Loucy (cell line): ENCODE data around the gene BRCA1.

Experiments used
- H2AFZ ChIP-seq: fragments of 200-600 bp; sonication (generic); 2 replicates; pipeline ENCODE4 v1.6.0; 2016; ENCODE audit warnings: antibody characterized with exemption, mild to moderate bottlenecking, low read length, moderate library complexity
- H3F3A ChIP-seq: fragments of 200-600 bp; 2 replicates; pipeline ENCODE4 v1.6.0; 2016; ENCODE audit warnings: antibody characterized with exemption, low read depth, mild to moderate bottlenecking
- H3K27me3 ChIP-seq: fragments of 200-600 bp; sonication (generic); 2 replicates; pipeline ENCODE4 v1.6.1; 2014; ENCODE audit warnings: low read length, mild to moderate bottlenecking; ENCODE audit not compliant: insufficient read depth, poor library complexity, severe bottlenecking
- H3K36me3 ChIP-seq: fragments of 200-600 bp; sonication (generic); 2 replicates; pipeline ENCODE4 v1.6.1; 2016; ENCODE audit warnings: low read length; ENCODE audit not compliant: insufficient read depth
- H3K4me1 ChIP-seq: fragments of 200-600 bp; sonication (generic); 2 replicates; pipeline ENCODE4 v1.5.1; 2014; ENCODE audit warnings: low read length, mild to moderate bottlenecking; ENCODE audit not compliant: insufficient read depth, poor library complexity, severe bottlenecking
- H3K4me2 ChIP-seq: fragments of 200-600 bp; sonication (generic); 2 replicates; pipeline ENCODE4 v1.6.0; 2014; ENCODE audit warnings: antibody characterized with exemption, low read length, low read depth, mild to moderate bottlenecking; ENCODE audit not compliant: poor library complexity, severe bottlenecking
- H3K4me3 ChIP-seq: fragments of 200-600 bp; sonication (generic); 2 replicates; pipeline ENCODE4 v1.5.1; 2014; ENCODE audit warnings: low read length, mild to moderate bottlenecking, mixed read lengths; ENCODE audit not compliant: poor library complexity, severe bottlenecking
- H3K79me2 ChIP-seq: fragments of 200-600 bp; sonication (generic); 2 replicates; pipeline ENCODE4 v1.6.1; 2014; ENCODE audit warnings: low read length; ENCODE audit not compliant: insufficient read depth
- H3K9ac ChIP-seq: fragments of 200-600 bp; sonication (generic); 2 replicates; pipeline ENCODE4 v1.6.0; 2014; ENCODE audit warnings: mild to moderate bottlenecking, low read depth, low read length, moderate library complexity; ENCODE audit not compliant: poor library complexity, severe bottlenecking
- H3K9me2 ChIP-seq: fragments of 200-600 bp; sonication (generic); replicated peaks from 2 replicates; pipeline ENCODE4 v1.6.1; 2016; ENCODE audit warnings: low read depth, low read length, mixed read lengths
- H3K9me3 ChIP-seq: fragments of 200-600 bp; sonication (generic); 2 replicates; pipeline ENCODE4 v1.6.1; 2014; ENCODE audit warnings: mild to moderate bottlenecking, antibody characterized with exemption, low read length, low read depth; ENCODE audit not compliant: insufficient read depth
- H4K20me1 ChIP-seq: fragments of 200-600 bp; sonication (generic); 2 replicates; pipeline ENCODE4 v1.6.0; 2014; ENCODE audit warnings: antibody characterized with exemption, low read length, mild to moderate bottlenecking; ENCODE audit not compliant: insufficient read depth, poor library complexity, severe bottlenecking
- CTCF ChIP-seq: fragments of 200-600 bp; sonication (generic); conservative IDR thresholded peaks from 2 replicates; pipeline ENCODE4 v1.5.1; 2014; ENCODE audit warnings: mild to moderate bottlenecking, antibody characterized with exemption, low read length
- EZH2phosphoT487 ChIP-seq: fragments of 200-600 bp; IDR thresholded peaks from 2 replicates; pipeline ENCODE4 v1.6.1; 2018; ENCODE audit warnings: antibody characterized with exemption, mild to moderate bottlenecking, moderate library complexity, borderline replicate concordance

The BRCA1 gene

DNA sequence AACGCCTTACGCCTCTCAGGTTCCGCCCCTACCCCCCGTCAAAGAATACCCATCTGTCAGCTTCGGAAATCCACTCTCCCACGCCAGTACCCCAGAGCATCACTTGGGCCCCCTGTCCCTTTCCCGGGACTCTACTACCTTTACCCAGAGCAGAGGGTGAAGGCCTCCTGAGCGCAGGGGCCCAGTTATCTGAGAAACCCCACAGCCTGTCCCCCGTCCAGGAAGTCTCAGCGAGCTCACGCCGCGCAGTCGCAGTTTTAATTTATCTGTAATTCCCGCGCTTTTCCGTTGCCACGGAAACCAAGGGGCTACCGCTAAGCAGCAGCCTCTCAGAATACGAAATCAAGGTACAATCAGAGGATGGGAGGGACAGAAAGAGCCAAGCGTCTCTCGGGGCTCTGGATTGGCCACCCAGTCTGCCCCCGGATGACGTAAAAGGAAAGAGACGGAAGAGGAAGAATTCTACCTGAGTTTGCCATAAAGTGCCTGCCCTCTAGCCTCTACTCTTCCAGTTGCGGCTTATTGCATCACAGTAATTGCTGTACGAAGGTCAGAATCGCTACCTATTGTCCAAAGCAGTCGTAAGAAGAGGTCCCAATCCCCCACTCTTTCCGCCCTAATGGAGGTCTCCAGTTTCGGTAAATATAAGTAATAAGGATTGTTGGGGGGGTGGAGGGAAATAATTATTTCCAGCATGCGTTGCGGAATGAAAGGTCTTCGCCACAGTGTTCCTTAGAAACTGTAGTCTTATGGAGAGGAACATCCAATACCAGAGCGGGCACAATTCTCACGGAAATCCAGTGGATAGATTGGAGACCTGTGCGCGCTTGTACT, at the start of gene BRCA1:
TSS of gene BRCA1 (minus strand) at position 232 of the 834 bp plus-strand sequence. CDS start 1,268 bp downstream, outside the sequence.
- H3K4me3 ChIP-seq, result peak within 1 kb of the TSS; percentile 96
- no peaks in the 10 kb centered on the region for H3K9me3 ChIP-seq

DNA sequence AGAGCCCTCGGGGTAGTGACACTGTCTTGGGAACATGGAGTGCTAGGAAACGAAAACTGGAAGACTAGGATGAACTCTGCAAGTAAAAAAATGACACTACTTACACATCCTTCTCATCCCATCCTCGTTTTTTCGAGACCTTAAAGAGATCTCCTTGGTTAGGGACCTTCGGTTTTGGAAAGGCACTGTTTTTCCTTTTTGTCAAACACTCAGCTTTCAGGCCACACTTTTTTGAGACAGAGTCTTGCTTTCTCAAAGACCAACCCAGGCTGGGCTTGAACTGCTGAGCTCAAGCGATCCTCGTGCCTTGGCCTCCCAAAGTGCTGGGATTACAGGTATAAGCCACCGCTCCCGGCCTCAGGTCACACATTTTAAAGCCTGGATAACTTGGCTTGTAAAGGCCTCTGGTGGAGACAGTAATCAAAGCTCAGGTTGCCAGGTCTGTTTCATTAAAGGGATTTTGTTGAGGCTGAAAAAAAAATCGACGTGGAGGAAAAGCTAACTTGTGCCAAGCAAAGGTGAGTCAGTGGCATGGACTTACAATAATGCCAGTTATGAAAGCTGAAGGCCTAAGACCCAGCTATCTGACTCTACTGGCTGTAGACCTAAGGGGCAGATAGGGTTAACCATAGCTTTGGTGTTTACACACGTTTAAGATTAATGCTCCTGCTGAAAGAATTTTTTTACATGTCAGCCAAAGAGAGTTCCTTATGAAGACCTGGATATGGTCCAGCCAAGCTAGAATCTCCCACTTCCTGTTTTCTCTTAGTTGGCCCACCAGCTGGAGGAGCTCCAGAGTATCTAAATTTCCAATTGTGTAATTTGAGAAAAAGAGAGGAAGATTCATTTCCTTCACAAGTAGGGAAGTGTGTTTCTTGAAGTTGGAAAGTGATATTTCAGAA, 46.7 kb upstream of the BRCA1 start:
- H4K20me1 ChIP-seq, result no peaks in the 10 kb centered on the region
- no peaks in the 10 kb centered on the region for H3F3A ChIP-seq
- H3K9me2 ChIP-seq, result no peaks in the 10 kb centered on the region
- H3K27me3 ChIP-seq, result no peaks in the 10 kb centered on the region
- peak overlapping the region; percentile 57 for H2AFZ ChIP-seq
- no peaks in the 10 kb centered on the region for H3K36me3 ChIP-seq
- peak overlapping the region; percentile 93 for H3K9ac ChIP-seq
- H3K79me2 ChIP-seq, result peaks cover 60% of the 10 kb centered on the region; the same call in 1 of the 2 replicates
- H3K4me1 ChIP-seq, result peaks cover 28% of the 10 kb centered on the region
- peak overlapping the region; percentile 89 for H3K4me3 ChIP-seq
- H3K4me2 ChIP-seq, result peak overlapping the region; percentile 85
- H3K9me3 ChIP-seq, result no peaks in the 10 kb centered on the region
- no peak for TF ChIP-seq EZH2phosphoT487
- TF ChIP-seq CTCF, result peak; percentile 46

More for the DNA sequence above, at the start of gene BRCA1:
- Histone ChIP-seq H3K9me2 (no peaks in the 10 kb centered on the region), H3K4me1 (peaks cover 13% of the 10 kb centered on the region), H4K20me1 (no peaks in the 10 kb centered on the region), H3K79me2 (peaks cover 44% of the 10 kb centered on the region), H3K27me3 (no peaks in the 10 kb centered on the region), H2AFZ (peak within 1 kb of the TSS; percentile 91), H3K9ac (peak within 1 kb of the TSS; percentile 94), H3K36me3 (no peaks in the 10 kb centered on the region), H3K4me2 (peak within 1 kb of the TSS; percentile 77), H3F3A (no peaks in the 10 kb centered on the region)
- TF ChIP-seq CTCF (no peak), EZH2phosphoT487 (no peak)

DNA sequence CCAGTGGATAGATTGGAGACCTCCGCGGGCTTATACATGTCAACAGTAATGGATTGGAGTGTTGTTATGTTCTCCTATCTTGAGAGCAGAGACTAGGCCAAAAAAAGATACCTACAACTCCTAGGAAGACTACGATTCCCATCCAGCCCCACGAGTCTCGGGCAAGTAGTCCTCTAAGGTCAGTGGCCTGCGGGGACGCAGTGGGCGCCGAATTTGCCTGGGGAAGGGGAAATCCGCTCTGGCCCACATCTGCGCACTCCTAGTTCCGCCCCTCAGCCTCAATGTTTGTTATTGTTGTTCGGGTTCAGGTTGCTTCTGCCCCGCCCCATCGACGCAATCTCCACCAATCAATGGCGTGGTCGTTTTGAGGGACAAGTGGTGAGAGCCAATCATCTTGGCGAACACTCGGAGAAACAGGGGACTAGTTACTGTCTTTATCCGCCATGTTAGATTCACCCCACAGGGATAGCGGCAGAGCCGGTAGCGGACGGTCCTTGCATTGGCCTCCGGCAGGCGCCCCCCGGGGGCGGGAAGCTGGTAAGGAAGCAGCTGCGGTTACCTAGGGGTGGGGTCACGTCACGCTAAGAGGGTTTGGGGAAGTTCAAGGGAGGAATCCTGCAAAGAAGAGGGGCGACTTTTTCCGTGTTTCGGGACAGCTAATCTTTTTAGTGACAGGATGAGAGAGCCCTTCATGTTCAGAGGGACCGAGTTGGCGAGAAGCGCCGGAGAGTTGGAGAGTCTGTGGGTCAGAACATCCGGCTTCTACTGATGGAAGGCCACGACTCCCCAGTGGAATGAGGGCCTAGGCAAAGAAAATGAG, 45.8 kb upstream of the BRCA1 start, which contains the start of gene NBR1:
TSS of gene NBR1 (plus strand) at position 449 of the 820 bp plus-strand sequence. CDS start 4,586 bp downstream, outside the sequence.
- Histone ChIP-seq H4K20me1 (no peaks in the 10 kb centered on the region), H3K4me3 (peak within 1 kb of the TSS; percentile 89), H3K9ac (peak within 1 kb of the TSS; percentile 93), H3K4me2 (peak within 1 kb of the TSS; percentile 85), H3F3A (no peaks in the 10 kb centered on the region), H3K4me1 (peaks cover 19% of the 10 kb centered on the region), H3K27me3 (no peaks in the 10 kb centered on the region), H3K9me2 (no peaks in the 10 kb centered on the region), H2AFZ (peak within 1 kb of the TSS; percentile 84), H3K79me2 (peaks cover 61% of the 10 kb centered on the region; the same call in 1 of the 2 replicates), H3K36me3 (no peaks in the 10 kb centered on the region), H3K9me3 (no peaks in the 10 kb centered on the region)
- no peak for TF ChIP-seq EZH2phosphoT487
- peak; percentile 48 for TF ChIP-seq CTCF
